Measurements from ENCODE around the gene SUMO3. TPM values are rescaled to one million over a fixed set of nuclear protein-coding genes. Genes with fewer than 3 reads are reported as not detected.

The SUMO3 gene
- total and polyA plus RNA-seq, 2 of the 4 experiments (the other 2 are of a cell fraction): 64.9 to 101 TPM

GRCh38 chr21:44793592-44794374 lies 24.1 kb downstream of the SUMO3 start:
- WGBS, 2 experiments (ENCODE audit: extremely low coverage in 2 of 2, insufficient read length in 1 of 2): no CpG with 5 or more reads among the region's 4 CpGs
- H3K4me1 ChIP-seq (ENCODE audit: control insufficient read depth, insufficient read depth, low read length): peaks cover 3% of the 10 kb centered on the region; the same call in 1 of the 2 replicates
- H3K27me3 ChIP-seq (ENCODE audit: control insufficient read depth, insufficient read depth, low read length): no peaks in the 10 kb centered on the region
- no peak overlapping the region for H4K5ac ChIP-seq (ENCODE audit: low read depth, low read length)
- H4K20me1 ChIP-seq (ENCODE audit: insufficient read depth, low read length): peaks cover 75% of the 10 kb centered on the region
- ChIA-PET POLR2A (ENCODE audit: unreplicated experiment) (no interaction called here), CTCF (interaction anchor here (0.7 to 1.6 kb wide), 6 partner anchors 8 to 292 kb away, joined by 3 to 5 read pairs (median 4); no protein-coding TSS in a partner anchor)
- H3K23ac ChIP-seq (ENCODE audit: low read depth, low read length): no peak overlapping the region
- H3K27ac ChIP-seq (ENCODE audit: insufficient read depth, low read length): no peak overlapping the region
- in situ Hi-C loops (cut with MboI; ENCODE audit: low sequenced_read_pairs): no loop called here
- H2AFZ ChIP-seq (replicated peaks; ENCODE audit: low read length, poor library complexity): no peak overlapping the region
- no peak overlapping the region for H3K9ac ChIP-seq (ENCODE audit: low read depth, low read length)
- H3K56ac ChIP-seq (ENCODE audit: extremely low read depth, insufficient read depth, low read length): no peak overlapping the region
- H3K14ac ChIP-seq (replicated peaks; ENCODE audit: low read depth, low read length): no peak overlapping the region
- H3K9me3 ChIP-seq (ENCODE audit: control insufficient read depth, insufficient read depth, low read length): no peaks in the 10 kb centered on the region
- H3K9me1 ChIP-seq (ENCODE audit: insufficient read depth, low read length): peaks cover 4% of the 10 kb centered on the region; the same call in 1 of the 2 replicates
- DNase-seq (no peak), ATAC-seq (ENCODE audit: low read depth) (peak; percentile 8)
- no peak overlapping the region for H3K4me2 ChIP-seq (ENCODE audit: low read depth, low read length)
- no peak overlapping the region for H2BK5ac ChIP-seq (ENCODE audit: low read depth, low read length, poor library complexity, severe bottlenecking)
- no peak overlapping the region for H2BK120ac ChIP-seq (ENCODE audit: low read depth, low read length)
- no TSS peak for BruUV-seq (replicated peaks)
- H3K4me3 ChIP-seq (ENCODE audit: insufficient read depth, low read depth, low read length): no peak overlapping the region
- no peak overlapping the region for H2BK15ac ChIP-seq (ENCODE audit: low read depth, low read length)
- H2BK20ac ChIP-seq (ENCODE audit: low read depth, low read length): no peak overlapping the region
- H3K4ac ChIP-seq (ENCODE audit: low read depth, low read length): no peak overlapping the region
- intact Hi-C loops (cut with micrococcal nuclease): loop anchor here (1.0 kb wide), 2 partner anchors 175 to 283 kb away; no protein-coding TSS in a partner anchor
- peaks cover 7% of the 10 kb centered on the region for H3K36me3 ChIP-seq (ENCODE audit: control insufficient read depth, insufficient read depth, low read length)
- peaks cover 48 to 81% of the 10 kb centered on the region in 2 experiments for H3K79me1 ChIP-seq (ENCODE audit: low read depth in 1 of 2, low read length in 2 of 2)
- dilution Hi-C loops (cut with HindIII; ENCODE audit: low sequenced_read_pairs, unreplicated experiment): no loop called here
- H2AK5ac ChIP-seq (ENCODE audit: low read depth, low read length): no peak overlapping the region
- no peak overlapping the region for H2AK9ac ChIP-seq (replicated peaks; ENCODE audit: low read depth, low read length, poor library complexity)
- no peak overlapping the region for H3K18ac ChIP-seq (ENCODE audit: low read depth, low read length)
- H4K91ac ChIP-seq (ENCODE audit: insufficient read depth, low read depth, low read length): no peak overlapping the region
- no peak overlapping the region for H4K8ac ChIP-seq (ENCODE audit: low read depth in 2 of 2, low read length in 2 of 2)
- TF ChIP-seq NFE2L2 (IDR thresholded peaks at IDR 0.05; ENCODE audit: low read depth, low read length) (no peak), CEBPB (IDR thresholded peaks at IDR 0.05; ENCODE audit: low read depth, low read length) (no peak), BHLHE40 (IDR thresholded peaks at IDR 0.05; ENCODE audit: low read depth, low read length) (no peak), RFX5 (IDR thresholded peaks at IDR 0.05; ENCODE audit: low read depth, low read length) (no peak), USF2 (IDR thresholded peaks at IDR 0.05; ENCODE audit: low read depth, low read length) (no peak), FOS (IDR thresholded peaks at IDR 0.05; ENCODE audit: low read depth, low read length) (no peak), MXI1 (IDR thresholded peaks at IDR 0.05; ENCODE audit: borderline replicate concordance, low read depth, low read length) (no peak), POLR2A (IDR thresholded peaks at IDR 0.05; ENCODE audit: low read depth, low read length) (no peak), RAD21 (IDR thresholded peaks at IDR 0.05; ENCODE audit: low read length) (no peak), RCOR1 (IDR thresholded peaks at IDR 0.05; ENCODE audit: insufficient replicate concordance, low read length) (no peak), CHD1 (IDR thresholded peaks at IDR 0.05; ENCODE audit: low read depth, low read length) (no peak), SMC3 (IDR thresholded peaks at IDR 0.05; ENCODE audit: low read depth, low read length) (no peak), MAFK (IDR thresholded peaks at IDR 0.05; ENCODE audit: low read depth, low read length) (no peak), CTCF (conservative IDR thresholded peaks at IDR 0.05; ENCODE audit: low read depth, low read length) (no peak)
- TF ChIP-seq, protein P1, sequence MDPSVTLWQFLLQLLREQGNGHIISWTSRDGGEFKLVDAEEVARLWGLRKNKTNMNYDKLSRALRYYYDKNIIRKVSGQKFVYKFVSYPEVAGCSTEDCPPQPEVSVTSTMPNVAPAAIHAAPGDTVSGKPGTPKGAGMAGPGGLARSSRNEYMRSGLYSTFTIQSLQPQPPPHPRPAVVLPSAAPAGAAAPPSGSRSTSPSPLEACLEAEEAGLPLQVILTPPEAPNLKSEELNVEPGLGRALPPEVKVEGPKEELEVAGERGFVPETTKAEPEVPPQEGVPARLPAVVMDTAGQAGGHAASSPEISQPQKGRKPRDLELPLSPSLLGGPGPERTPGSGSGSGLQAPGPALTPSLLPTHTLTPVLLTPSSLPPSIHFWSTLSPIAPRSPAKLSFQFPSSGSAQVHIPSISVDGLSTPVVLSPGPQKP (IDR thresholded peaks at IDR 0.05; ENCODE audit: borderline replicate concordance, low read depth, low read length): no peak

Data from IMR-90 (cell line).